HepG2 (cell line): ENCODE data around the gene SETD1A. TPM values are rescaled to one million over a fixed set of nuclear protein-coding genes. Genes with fewer than 3 reads are reported as not detected.

ENCODE experiments used
- ASH2L ChIP-seq: fragments of 300-600, 200-600 bp; sonication (generic); IDR thresholded peaks from 2 replicates; pipeline ENCODE4 v1.7.0; 2017; ENCODE audit warnings: low read depth, mild to moderate bottlenecking, moderate library complexity, mixed read lengths, low read length; ENCODE audit not compliant: insufficient read length
- HNF4G ChIP-seq, 2 experiments: sonication (generic) in 1 of 2; formaldehyde crosslinking in 1 of 2; IDR thresholded peaks; 2 replicates each; pipeline versions ENCODE4 v1.4.0 to v1.6.1; 2011 to 2020; ENCODE audit warnings: borderline replicate concordance in 2 of 2, low read depth in 2 of 2, mild to moderate bottlenecking in 2 of 2, low read length in 1 of 2, missing genetic modification reagents in 1 of 2, moderate library complexity in 1 of 2
- IRX3 ChIP-seq: sonication (generic); formaldehyde crosslinking; IDR thresholded peaks from 2 replicates; pipeline ENCODE4 v1.8.1; 2023; ENCODE audit warnings: mild to moderate bottlenecking, low read depth, missing genetic modification reagents, borderline replicate concordance
- RAD21 ChIP-seq: fragments of 450-650 bp; formaldehyde crosslinking; IDR thresholded peaks from 2 replicates; pipeline ENCODE4 v1.5.0; 2020; ENCODE audit warnings: mild to moderate bottlenecking
- SATB2 ChIP-seq: sonication (generic); formaldehyde crosslinking; IDR thresholded peaks from 2 replicates; pipeline ENCODE4 v1.5.0; 2020; ENCODE audit warnings: missing genetic modification reagents
- XBP1 ChIP-seq: sonication (generic); formaldehyde crosslinking; IDR thresholded peaks from 2 replicates; pipeline ENCODE4 v1.5.0; 2020; ENCODE audit warnings: missing genetic modification reagents
- ZNF589 ChIP-seq: sonication (generic); formaldehyde crosslinking; conservative IDR thresholded peaks from 2 replicates; pipeline ENCODE4 v1.8.0; 2022; ENCODE audit warnings: mild to moderate bottlenecking, moderate library complexity, missing genetic modification reagents
- polyA plus RNA-seq, 8 experiments: library from polyadenylated mRNA; depleted of rRNA in 3 of 8; stranded (reverse) in 7 of 8; unstranded in 1 of 8; fragments of >200 nt; fragmentation: Illumina TruSeq in 4 of 8; extraction: Trizol in 4 of 8; gene quantifications; 2 replicates each; pipeline versions ENCODE4 v1.2.1 to v1.2.3, GENCODE V29; 2011 to 2016; ENCODE audit warnings: low read depth in 4 of 8, missing spikeins in 1 of 8, mixed read lengths in 1 of 8; ENCODE audit not compliant: insufficient read depth in 1 of 8
- total RNA-seq, 5 experiments: library from RNA; depleted of rRNA; stranded (reverse); fragments of >200 nt; fragmentation: Illumina TruSeq; extraction: Trizol; gene quantifications; 2 replicates each; pipeline ENCODE4 v1.2.3, GENCODE V29; 2016; ENCODE audit warnings: low read depth in 1 of 5
- TF ChIP-seq, protein P1 (sequence below): sonication (generic); formaldehyde crosslinking; IDR thresholded peaks from 2 replicates; pipeline ENCODE4 v1.4.0; 2020; ENCODE audit warnings: missing genetic modification reagents
- TF ChIP-seq, protein P2 (sequence below): sonication (generic); formaldehyde crosslinking; IDR thresholded peaks from one replicate; pipeline ENCODE4 v1.5.1; 2020; ENCODE audit warnings: mild to moderate bottlenecking, missing genetic modification reagents; ENCODE audit errors: not compliant biosample characterization
- TF ChIP-seq, protein P3 (sequence below): sonication (generic); formaldehyde crosslinking; IDR thresholded peaks from 2 replicates; pipeline ENCODE4 v1.4.0; 2020; ENCODE audit warnings: mild to moderate bottlenecking, low read depth, missing genetic modification reagents

Gene SETD1A
- total and polyA plus RNA-seq, 2 of the 13 experiments (the other 11 are each of a cell fraction or from before 2014, with no cell fraction given): 3.8 to 5.6 TPM

DNA sequence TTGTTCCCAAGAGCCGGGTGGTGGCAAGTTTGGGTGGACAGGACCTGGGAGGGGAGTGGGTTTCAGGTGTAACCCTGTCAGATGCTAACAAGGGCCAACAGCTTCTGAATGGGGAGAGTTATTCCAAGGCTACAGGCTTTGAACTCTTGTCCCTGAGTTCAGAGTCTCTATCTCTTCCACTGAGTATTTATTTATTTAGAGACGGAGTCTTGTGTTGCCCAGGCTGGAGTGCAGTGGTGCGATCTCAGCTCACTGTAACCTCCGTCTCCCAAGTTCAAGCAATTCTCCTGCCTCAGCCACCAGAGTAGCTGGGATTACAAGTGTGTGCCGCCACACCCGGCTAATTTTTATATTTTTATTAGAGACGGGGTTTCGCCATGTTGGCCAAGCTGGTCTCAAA lies 2.6 kb upstream of the SETD1A start (continued):
- TF ChIP-seq IRX3 (CRISPR knock-in tag): no peak
- peak; percentile 65; the same call in 1 of the 2 replicates for TF ChIP-seq HNF4G (IDR thresholded peaks at IDR 0.05; ENCODE audit: borderline replicate concordance, low read depth, low read length)
- TF ChIP-seq HNF4G (CRISPR knock-in tag; IDR thresholded peaks at IDR 0.05; ENCODE audit: borderline replicate concordance, low read depth): 0 out of 2 replicates have a peak, but pooled peaks have one; percentile 53
- TF ChIP-seq, protein P1, sequence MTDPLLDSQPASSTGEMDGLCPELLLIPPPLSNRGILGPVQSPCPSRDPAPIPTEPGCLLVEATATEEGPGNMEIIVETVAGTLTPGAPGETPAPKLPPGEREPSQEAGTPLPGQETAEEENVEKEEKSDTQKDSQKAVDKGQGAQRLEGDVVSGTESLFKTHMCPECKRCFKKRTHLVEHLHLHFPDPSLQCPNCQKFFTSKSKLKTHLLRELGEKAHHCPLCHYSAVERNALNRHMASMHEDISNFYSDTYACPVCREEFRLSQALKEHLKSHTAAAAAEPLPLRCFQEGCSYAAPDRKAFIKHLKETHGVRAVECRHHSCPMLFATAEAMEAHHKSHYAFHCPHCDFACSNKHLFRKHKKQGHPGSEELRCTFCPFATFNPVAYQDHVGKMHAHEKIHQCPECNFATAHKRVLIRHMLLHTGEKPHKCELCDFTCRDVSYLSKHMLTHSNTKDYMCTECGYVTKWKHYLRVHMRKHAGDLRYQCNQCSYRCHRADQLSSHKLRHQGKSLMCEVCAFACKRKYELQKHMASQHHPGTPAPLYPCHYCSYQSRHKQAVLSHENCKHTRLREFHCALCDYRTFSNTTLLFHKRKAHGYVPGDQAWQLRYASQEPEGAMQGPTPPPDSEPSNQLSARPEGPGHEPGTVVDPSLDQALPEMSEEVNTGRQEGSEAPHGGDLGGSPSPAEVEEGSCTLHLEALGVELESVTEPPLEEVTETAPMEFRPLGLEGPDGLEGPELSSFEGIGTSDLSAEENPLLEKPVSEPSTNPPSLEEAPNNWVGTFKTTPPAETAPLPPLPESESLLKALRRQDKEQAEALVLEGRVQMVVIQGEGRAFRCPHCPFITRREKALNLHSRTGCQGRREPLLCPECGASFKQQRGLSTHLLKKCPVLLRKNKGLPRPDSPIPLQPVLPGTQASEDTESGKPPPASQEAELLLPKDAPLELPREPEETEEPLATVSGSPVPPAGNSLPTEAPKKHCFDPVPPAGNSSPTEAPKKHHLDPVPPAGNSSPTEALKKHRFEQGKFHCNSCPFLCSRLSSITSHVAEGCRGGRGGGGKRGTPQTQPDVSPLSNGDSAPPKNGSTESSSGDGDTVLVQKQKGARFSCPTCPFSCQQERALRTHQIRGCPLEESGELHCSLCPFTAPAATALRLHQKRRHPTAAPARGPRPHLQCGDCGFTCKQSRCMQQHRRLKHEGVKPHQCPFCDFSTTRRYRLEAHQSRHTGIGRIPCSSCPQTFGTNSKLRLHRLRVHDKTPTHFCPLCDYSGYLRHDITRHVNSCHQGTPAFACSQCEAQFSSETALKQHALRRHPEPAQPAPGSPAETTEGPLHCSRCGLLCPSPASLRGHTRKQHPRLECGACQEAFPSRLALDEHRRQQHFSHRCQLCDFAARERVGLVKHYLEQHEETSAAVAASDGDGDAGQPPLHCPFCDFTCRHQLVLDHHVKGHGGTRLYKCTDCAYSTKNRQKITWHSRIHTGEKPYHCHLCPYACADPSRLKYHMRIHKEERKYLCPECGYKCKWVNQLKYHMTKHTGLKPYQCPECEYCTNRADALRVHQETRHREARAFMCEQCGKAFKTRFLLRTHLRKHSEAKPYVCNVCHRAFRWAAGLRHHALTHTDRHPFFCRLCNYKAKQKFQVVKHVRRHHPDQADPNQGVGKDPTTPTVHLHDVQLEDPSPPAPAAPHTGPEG (CRISPR knock-in tag): no peak
- TF ChIP-seq, protein P2, sequence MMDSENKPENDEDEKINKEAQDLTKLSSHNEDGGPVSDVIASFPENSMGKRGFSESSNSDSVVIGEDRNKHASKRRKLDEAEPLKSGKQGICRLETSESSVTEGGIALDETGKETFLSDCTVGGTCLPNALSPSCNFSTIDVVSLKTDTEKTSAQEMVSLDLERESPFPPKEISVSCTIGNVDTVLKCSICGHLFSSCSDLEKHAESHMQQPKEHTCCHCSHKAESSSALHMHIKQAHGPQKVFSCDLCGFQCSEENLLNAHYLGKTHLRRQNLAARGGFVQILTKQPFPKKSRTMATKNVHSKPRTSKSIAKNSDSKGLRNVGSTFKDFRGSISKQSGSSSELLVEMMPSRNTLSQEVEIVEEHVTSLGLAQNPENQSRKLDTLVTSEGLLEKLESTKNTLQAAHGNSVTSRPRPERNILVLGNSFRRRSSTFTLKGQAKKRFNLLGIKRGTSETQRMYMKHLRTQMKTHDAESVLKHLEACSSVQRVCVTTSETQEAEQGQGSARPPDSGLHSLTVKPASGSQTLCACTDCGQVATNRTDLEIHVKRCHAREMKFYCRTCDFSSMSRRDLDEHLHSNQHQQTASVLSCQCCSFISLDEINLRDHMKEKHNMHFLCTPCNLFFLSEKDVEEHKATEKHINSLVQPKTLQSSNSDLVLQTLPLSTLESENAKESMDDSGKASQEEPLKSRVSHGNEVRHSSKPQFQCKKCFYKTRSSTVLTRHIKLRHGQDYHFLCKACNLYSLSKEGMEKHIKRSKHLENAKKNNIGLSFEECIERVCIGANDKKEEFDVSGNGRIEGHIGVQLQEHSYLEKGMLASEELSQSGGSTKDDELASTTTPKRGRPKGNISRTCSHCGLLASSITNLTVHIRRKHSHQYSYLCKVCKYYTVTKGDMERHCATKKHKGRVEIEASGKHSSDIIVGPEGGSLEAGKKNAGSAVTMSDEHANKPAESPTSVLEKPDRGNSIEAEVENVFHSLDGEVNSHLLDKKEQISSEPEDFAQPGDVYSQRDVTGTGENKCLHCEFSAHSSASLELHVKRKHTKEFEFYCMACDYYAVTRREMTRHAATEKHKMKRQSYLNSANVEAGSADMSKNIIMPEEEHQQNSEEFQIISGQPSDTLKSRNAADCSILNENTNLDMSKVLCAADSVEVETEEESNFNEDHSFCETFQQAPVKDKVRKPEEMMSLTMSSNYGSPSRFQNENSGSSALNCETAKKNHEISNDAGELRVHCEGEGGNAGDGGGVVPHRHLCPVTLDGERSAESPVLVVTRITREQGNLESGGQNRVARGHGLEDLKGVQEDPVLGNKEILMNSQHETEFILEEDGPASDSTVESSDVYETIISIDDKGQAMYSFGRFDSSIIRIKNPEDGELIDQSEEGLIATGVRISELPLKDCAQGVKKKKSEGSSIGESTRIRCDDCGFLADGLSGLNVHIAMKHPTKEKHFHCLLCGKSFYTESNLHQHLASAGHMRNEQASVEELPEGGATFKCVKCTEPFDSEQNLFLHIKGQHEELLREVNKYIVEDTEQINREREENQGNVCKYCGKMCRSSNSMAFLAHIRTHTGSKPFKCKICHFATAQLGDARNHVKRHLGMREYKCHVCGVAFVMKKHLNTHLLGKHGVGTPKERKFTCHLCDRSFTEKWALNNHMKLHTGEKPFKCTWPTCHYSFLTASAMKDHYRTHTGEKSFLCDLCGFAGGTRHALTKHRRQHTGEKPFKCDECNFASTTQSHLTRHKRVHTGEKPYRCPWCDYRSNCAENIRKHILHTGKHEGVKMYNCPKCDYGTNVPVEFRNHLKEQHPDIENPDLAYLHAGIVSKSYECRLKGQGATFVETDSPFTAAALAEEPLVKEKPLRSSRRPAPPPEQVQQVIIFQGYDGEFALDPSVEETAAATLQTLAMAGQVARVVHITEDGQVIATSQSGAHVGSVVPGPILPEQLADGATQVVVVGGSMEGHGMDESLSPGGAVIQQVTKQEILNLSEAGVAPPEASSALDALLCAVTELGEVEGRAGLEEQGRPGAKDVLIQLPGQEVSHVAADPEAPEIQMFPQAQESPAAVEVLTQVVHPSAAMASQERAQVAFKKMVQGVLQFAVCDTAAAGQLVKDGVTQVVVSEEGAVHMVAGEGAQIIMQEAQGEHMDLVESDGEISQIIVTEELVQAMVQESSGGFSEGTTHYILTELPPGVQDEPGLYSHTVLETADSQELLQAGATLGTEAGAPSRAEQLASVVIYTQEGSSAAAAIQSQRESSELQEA: no peak
- TF ChIP-seq XBP1 (CRISPR knock-in tag): no peak
- no peak for TF ChIP-seq ASH2L
- TF ChIP-seq SATB2 (CRISPR knock-in tag): no peak
- no peak for TF ChIP-seq RAD21 (CRISPR knock-in tag)
- no peak for TF ChIP-seq ZNF589 (CRISPR knock-in tag)
- TF ChIP-seq, protein P3, sequence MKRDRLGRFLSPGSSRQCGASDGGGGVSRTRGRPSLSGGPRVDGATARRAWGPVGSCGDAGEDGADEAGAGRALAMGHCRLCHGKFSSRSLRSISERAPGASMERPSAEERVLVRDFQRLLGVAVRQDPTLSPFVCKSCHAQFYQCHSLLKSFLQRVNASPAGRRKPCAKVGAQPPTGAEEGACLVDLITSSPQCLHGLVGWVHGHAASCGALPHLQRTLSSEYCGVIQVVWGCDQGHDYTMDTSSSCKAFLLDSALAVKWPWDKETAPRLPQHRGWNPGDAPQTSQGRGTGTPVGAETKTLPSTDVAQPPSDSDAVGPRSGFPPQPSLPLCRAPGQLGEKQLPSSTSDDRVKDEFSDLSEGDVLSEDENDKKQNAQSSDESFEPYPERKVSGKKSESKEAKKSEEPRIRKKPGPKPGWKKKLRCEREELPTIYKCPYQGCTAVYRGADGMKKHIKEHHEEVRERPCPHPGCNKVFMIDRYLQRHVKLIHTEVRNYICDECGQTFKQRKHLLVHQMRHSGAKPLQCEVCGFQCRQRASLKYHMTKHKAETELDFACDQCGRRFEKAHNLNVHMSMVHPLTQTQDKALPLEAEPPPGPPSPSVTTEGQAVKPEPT (CRISPR knock-in tag): 0 out of 2 replicates have a peak, but pooled peaks have one; percentile 29
